ENCODE measurements around the gene KRTAP1-4. TPM values are rescaled to one million over a fixed set of nuclear protein-coding genes. Genes with fewer than 3 reads are reported as not detected.

The KRTAP1-4 gene
- total and polyA plus RNA-seq, 2 of the 8 experiments (the other 6 are each of a cell fraction or from before 2014, with no cell fraction given): not detected

DNA sequence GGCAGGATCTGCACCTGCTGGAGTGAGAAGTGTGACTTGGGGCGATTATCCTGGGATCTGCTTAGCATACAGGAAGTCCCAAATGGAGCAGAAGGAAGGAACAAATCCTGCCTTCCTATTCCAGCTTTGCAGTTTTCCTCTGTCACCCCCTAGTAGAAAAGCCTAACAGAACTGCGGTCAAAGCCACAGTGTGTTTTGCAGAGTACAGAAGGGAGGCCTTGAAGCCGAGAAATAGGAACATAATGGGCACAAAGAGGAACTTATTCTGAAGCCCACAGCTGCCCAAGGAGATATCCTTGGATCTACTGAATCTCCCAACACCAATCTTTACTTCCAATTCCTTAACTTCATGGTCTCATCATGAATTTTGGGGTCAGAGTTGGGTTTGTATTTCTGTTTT is 11.5 kb downstream of the KRTAP1-4 start:
- Histone ChIP-seq H3K27me3 (replicated peaks in 1 of 4; ENCODE audit: control insufficient read depth in 3 of 4, extremely low read depth in 1 of 4, insufficient read depth in 3 of 4, low read length in 3 of 4) (no peaks in the 10 kb centered on the region; a peak in 1 of 7 replicates), H2BK20ac (ENCODE audit: low read length) (no peak overlapping the region), H3K27ac (ENCODE audit: low read depth, low read length) (no peak overlapping the region), H2AFZ (ENCODE audit: low read length) (peak overlapping the region; percentile 46; the same call in 1 of the 2 replicates), H3K18ac (ENCODE audit: extremely low read depth, low read length) (no peak overlapping the region), H2AK5ac (ENCODE audit: low read depth, low read length) (no peak overlapping the region), H2BK12ac (ENCODE audit: low read depth, low read length) (no peak overlapping the region), H3K9me3 (ENCODE audit: insufficient read depth in 2 of 2, low read depth in 1 of 2, low read length in 1 of 2) (no peaks in the 10 kb centered on the region), H3K4ac (replicated peaks; ENCODE audit: insufficient read length, low read depth, low read length) (no peak overlapping the region), H3K4me2 (ENCODE audit: insufficient read depth in 1 of 2, low read depth in 2 of 2, low read length in 2 of 2) (no peak overlapping the region), H4K5ac (ENCODE audit: insufficient read length, low read depth, low read length) (no peak overlapping the region), H3K9ac (replicated peaks in 1 of 4; ENCODE audit: extremely low read depth in 1 of 4, low read depth in 3 of 4, low read length in 3 of 4) (no peak overlapping the region), H3K4me3 (ENCODE audit: extremely low read depth in 1 of 4, insufficient read depth in 2 of 4, low read depth in 3 of 4, low read length in 4 of 4) (no peak overlapping the region), H3K4me1 (replicated peaks in 1 of 4; ENCODE audit: control insufficient read depth in 3 of 4, insufficient read depth in 4 of 4, low read length in 3 of 4) (no peaks in the 10 kb centered on the region), H3K14ac (ENCODE audit: insufficient read length) (no peak overlapping the region), H3K79me2 (ENCODE audit: control insufficient read depth in 1 of 2, insufficient read depth in 2 of 2, low read length in 2 of 2) (no peaks in the 10 kb centered on the region), H4K8ac (ENCODE audit: extremely low read depth, insufficient read depth, low read length) (no peak overlapping the region), H3K79me1 (ENCODE audit: low read depth, low read length) (no peaks in the 10 kb centered on the region), H4K91ac (replicated peaks; ENCODE audit: insufficient read length, low read length) (no peak overlapping the region), H3K23ac (ENCODE audit: insufficient read length) (no peak overlapping the region), H2BK15ac (ENCODE audit: low read length) (no peak overlapping the region), H3K56ac (replicated peaks; ENCODE audit: insufficient read length, low read depth, low read length) (no peak overlapping the region), H4K20me1 (replicated peaks in 1 of 2; ENCODE audit: control insufficient read depth in 1 of 2, insufficient read depth in 2 of 2, low read length in 2 of 2) (no peaks in the 10 kb centered on the region), H3K36me3 (ENCODE audit: control insufficient read depth in 2 of 4, insufficient read depth in 4 of 4, low read length in 3 of 4) (no peaks in the 10 kb centered on the region), H2BK120ac (replicated peaks; ENCODE audit: low read depth, low read length) (no peak overlapping the region), H2BK5ac (ENCODE audit: low read depth, low read length) (no peak overlapping the region), H3K23me2 (ENCODE audit: low read depth, low read length) (no peaks in the 10 kb centered on the region)
- DNase-seq (ENCODE audit: low read depth in 1 of 2, low spot score in 2 of 2) (no peak), FAIRE-seq (no peak)
- ChIA-PET CTCF (ENCODE audit: partially characterized antibody) (interaction anchor here (0.9 to 1.1 kb wide), 2 partner anchors 10 to 37 kb away, joined by 3 to 4 read pairs; partner anchors contain the start of gene KRTAP3-1), POLR2A (ENCODE audit: partially characterized antibody) (no interaction called here)
- WGBS, 2 experiments (ENCODE audit: extremely low coverage in 1 of 2, insufficient coverage in 1 of 2, insufficient read length in 1 of 2, insufficient replicate concordance in 2 of 2, low coverage in 1 of 2, low lambda C conversion rate in 2 of 2, missing lambda C conversion rate in 1 of 2): 83% methylated on average over 3 of the region's 3 CpGs; no CpG with 5 or more reads in 1 of the 2 experiments
- no peak for TF ChIP-seq PHF8 (conservative IDR thresholded peaks at IDR 0.05; ENCODE audit: low read depth, low read length)

Measured in H1 (cell line).